ENCODE measurements around the gene SLIT3. TPM values are rescaled to one million over a fixed set of nuclear protein-coding genes. Genes with fewer than 3 reads are reported as not detected.
A peak's percentile ranks its signal among the peaks of the same experiment; 100 is the strongest.

Gene SLIT3
- total RNA-seq, 4 donors from 2014 or later = 28.4 to 77.2 (median 63.8) TPM

DNA sequence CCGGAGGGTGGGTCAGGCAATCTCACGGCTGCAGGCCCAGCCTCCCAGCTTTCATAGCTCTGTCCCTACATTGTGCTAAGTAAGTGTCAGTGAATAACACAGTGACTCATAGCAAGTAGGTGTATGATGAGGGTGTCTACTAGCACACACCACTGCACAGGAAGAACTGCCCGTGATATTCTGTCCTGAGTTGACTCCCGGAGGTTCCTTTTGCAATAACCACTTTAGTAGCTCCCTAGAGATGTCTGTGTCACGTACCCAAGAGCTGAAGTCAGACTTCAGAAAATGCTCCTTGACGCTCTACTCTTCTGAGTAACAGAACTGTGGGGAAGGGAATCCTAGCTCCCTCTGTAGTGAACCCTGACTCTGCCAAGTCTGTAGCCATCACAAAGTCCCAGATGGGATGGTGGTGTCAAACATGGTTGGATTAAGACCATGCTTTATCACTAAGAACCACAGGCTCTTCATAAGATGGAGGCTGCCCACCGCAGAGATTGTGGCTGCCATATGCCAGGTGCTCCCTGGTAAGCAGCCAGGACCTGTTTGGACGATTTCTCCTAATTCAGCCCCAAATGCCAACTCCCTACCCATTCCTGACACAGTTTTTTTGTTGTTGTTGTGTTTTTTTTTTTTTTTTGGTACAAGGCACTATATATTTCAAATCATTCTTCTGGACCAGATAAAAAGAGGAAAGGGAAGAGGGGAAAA lies 369.1 kb downstream of the SLIT3 start:
- Histone ChIP-seq H3K36me3 (no peaks in the 10 kb centered on the region), H3K4me3 (replicated peaks in 1 of 3) (no peak overlapping the region), H3K27me3 (no peaks in the 10 kb centered on the region), H3K27ac (no peak overlapping the region), H3K9me3 (no peaks in the 10 kb centered on the region), H3K4me1 (peaks cover 0 to 8% of the 10 kb centered on the region in 2 donors)
- intact Hi-C loops (cut with DNase I) = no loop called here
- TF ChIP-seq POLR2A (IDR thresholded peaks at IDR 0.05) = no peak
- TF ChIP-seq, protein P1, sequence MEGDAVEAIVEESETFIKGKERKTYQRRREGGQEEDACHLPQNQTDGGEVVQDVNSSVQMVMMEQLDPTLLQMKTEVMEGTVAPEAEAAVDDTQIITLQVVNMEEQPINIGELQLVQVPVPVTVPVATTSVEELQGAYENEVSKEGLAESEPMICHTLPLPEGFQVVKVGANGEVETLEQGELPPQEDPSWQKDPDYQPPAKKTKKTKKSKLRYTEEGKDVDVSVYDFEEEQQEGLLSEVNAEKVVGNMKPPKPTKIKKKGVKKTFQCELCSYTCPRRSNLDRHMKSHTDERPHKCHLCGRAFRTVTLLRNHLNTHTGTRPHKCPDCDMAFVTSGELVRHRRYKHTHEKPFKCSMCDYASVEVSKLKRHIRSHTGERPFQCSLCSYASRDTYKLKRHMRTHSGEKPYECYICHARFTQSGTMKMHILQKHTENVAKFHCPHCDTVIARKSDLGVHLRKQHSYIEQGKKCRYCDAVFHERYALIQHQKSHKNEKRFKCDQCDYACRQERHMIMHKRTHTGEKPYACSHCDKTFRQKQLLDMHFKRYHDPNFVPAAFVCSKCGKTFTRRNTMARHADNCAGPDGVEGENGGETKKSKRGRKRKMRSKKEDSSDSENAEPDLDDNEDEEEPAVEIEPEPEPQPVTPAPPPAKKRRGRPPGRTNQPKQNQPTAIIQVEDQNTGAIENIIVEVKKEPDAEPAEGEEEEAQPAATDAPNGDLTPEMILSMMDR (IDR thresholded peaks at IDR 0.05) = no peak
- WGBS, 2 donors = 57 to 63% methylated on average over 8 of the region's 8 CpGs
- DNase-seq = peak in 1 of 2 donors; percentile 24

- no peak for DNase-seq
- H3K36me3 ChIP-seq = no peaks in the 10 kb centered on the region
- no peak for TF ChIP-seq POLR2A (IDR thresholded peaks at IDR 0.05)
- TF ChIP-seq, protein P1 (IDR thresholded peaks at IDR 0.05) = no peak
- no peak overlapping the region for H3K4me3 ChIP-seq (replicated peaks in 1 of 3)
- H3K4me1 ChIP-seq = peaks cover 0 to 8% of the 10 kb centered on the region in 2 donors
- WGBS, 2 donors = 82 to 90% methylated on average over 7 of the region's 7 CpGs
- no peaks in the 10 kb centered on the region for H3K27me3 ChIP-seq
- no peaks in the 10 kb centered on the region for H3K9me3 ChIP-seq
- H3K27ac ChIP-seq = no peak overlapping the region
- intact Hi-C loops (cut with DNase I) = no loop called here
Measured at GRCh38 chr5:168929656-168930055, 371.3 kb downstream of the SLIT3 start.

- no peak for TF ChIP-seq POLR2A (IDR thresholded peaks at IDR 0.05)
- TF ChIP-seq, protein P1 (IDR thresholded peaks at IDR 0.05) = no peak
Measured at GRCh38 chr5:168925160-168925559, 375.8 kb downstream of the SLIT3 start.

GRCh38 chr5:168921147-168921866 lies 379.6 kb downstream of the SLIT3 start:
- Histone ChIP-seq H3K36me3 (no peaks in the 10 kb centered on the region), H3K4me1 (peaks cover 0 to 4% of the 10 kb centered on the region in 2 donors), H3K4me3 (replicated peaks in 1 of 3) (no peak overlapping the region), H3K9me3 (no peaks in the 10 kb centered on the region), H3K27me3 (no peaks in the 10 kb centered on the region), H3K27ac (no peak overlapping the region)
- intact Hi-C loops (cut with DNase I) = no loop called here
- 94 to 96% methylated on average over 7 of the region's 7 CpGs for WGBS, 2 donors
- TF ChIP-seq, protein P1 (IDR thresholded peaks at IDR 0.05) = no peak
- no peak for TF ChIP-seq POLR2A (IDR thresholded peaks at IDR 0.05)
- no peak for DNase-seq

More at GRCh38 chr5:168925160-168925559, 375.8 kb downstream of the SLIT3 start:
- Histone ChIP-seq H3K27me3 (no peaks in the 10 kb centered on the region), H3K9me3 (no peaks in the 10 kb centered on the region), H3K4me1 (no peaks in the 10 kb centered on the region), H3K27ac (no peak overlapping the region), H3K4me3 (replicated peaks in 1 of 3) (no peak overlapping the region), H3K36me3 (no peaks in the 10 kb centered on the region)
- intact Hi-C loops (cut with DNase I) = no loop called here
- DNase-seq = no peak
- 85 to 92% methylated on average over 3 of the region's 3 CpGs for WGBS, 2 donors
